DMS 273 treated with DMSO at 0.1 percent for 48 hours (cell line): Measurements from ENCODE around the gene DENND6A.
"Not testable (repeated sequence)": the region's sequence is repeated elsewhere in the genome, so short reads cannot be mapped to it uniquely, and the experiment has no call there.

Experiments used
- DNase-seq: peaks from one replicate; lab custom pipeline; 2025; lab: John Stamatoyannopoulos, UW

The DENND6A gene, protein sequence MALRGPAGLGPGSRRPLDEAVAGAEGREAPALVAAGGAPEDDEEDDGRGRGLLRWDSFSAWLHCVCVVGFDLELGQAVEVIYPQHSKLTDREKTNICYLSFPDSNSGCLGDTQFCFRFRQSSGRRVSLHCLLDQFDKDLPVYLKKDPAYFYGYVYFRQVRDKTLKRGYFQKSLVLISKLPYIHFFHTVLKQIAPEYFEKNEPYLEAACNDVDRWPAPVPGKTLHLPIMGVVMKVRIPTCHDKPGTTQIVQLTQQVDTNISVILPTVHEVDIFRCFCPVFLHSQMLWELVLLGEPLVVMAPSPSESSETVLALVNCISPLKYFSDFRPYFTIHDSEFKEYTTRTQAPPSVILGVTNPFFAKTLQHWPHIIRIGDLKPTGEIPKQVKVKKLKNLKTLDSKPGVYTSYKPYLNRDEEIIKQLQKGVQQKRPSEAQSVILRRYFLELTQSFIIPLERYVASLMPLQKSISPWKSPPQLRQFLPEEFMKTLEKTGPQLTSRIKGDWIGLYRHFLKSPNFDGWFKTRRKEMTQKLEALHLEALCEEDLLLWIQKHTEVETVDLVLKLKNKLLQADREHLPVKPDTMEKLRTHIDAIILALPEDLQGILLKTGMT

DNA sequence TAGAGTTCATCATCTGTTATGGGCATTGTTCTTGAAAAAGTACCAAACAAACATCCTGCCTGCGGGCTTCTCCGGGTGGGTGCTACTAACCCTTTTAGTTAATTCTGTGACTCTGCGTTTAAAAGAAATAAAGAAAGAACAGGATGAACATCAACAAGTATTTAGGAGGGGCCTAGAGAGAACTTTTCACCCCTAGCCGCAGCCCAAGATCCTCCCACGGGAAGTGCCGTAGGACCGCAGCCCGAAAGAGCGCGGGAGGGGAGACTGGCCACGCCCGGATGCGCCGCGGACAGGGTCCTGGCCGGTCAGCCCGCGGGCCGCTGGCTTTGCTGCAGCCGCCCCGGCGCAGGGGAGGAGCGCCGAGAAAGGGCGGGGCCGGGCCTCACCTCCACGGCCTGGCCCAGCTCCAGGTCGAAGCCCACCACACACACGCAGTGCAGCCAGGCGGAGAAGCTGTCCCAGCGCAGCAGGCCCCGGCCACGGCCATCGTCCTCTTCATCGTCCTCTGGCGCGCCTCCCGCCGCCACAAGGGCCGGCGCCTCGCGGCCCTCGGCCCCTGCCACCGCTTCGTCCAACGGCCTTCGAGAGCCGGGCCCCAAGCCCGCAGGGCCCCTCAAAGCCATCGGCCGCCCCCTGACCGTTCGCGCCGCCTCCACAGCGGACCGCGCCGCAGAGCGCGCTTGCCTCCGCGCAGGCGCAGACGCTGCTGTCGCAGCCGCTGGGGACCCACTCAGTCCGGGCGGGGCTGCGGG lies at the start of gene DENND6A:
DENND6A (minus strand) TSS at position 682 of the 752 bp plus-strand sequence; CDS start at position 623, 59 bp downstream.
- DNase-seq, result peak; percentile 34

DNA sequence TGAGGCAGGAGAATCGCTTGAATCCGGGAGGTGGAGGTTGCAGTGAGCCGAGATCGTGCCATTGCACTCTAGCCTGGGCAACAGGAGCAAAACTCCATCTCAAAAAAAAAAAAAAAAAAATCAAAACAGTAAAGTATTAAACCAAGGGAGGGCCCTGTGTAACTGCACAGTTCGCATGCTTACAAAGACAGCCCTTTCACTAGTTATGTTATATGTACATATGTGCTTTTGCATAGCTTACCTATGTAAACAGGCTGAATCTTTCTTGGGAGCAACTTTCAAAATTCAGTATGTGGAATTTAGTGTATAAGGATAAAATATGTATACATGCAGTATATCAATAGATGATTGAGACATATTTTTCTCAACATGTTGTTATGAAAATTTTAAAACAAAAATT lies 47.1 kb upstream of the DENND6A start:
- no peak for DNase-seq

DNA sequence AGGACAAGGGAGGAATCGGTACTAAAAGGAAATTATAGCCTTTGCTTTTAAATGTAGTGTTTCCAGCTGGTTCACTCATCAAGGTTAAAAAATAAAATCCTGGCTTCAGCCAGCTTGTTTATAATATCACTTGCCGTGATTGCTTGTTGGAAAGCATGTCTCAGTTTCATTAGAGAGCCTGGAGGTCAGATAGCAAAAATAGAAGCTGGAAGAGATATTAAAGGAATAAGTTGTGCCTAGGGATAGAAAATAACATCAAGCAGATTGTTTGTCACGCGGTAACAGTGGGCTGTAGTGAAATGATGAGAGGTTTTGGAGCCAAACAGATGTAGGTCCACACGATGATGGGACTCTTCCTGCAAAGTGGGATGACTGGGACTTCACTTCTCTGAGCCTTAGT lies 45.5 kb upstream of the DENND6A start:
- no peak for DNase-seq

DNA sequence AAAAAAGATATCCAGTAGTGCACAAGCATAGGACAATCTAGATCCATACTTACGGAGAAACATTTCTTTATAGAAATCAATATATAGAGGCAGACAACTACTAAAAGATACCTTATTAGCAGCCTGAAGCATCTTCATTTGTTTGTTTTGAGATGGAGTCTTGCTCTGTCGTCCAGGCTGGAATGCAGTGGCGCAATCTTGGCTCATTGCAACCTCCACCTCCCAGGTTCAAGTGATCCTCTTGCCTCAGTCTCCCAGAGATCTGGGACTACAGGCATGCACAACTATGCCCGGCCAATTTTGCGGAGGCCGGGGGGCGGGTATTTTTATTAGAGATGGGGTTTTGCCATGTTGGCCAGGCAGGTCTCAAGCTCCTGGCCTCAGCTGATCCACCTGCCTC lies 45.0 kb upstream of the DENND6A start:
- DNase-seq, result no peak

DNA sequence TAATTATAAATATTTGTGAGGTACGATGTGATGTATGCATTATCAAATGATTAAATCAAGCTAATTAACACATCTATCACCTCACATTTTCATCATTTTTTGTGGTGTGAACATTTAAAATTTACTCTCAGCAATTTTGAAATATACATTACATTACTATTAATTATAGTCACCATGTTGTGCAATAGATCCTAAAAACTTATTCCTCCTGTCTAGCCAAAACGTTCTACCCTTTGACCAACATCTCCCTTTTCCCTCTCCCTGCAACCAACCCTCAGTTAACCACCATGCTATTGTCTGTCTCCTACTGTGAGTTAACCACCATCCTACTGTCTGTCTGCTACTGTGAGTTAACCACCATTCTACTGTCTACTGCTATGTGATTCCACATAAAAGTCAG lies 42.5 kb upstream of the DENND6A start:
- DNase-seq, result no peak

DNA sequence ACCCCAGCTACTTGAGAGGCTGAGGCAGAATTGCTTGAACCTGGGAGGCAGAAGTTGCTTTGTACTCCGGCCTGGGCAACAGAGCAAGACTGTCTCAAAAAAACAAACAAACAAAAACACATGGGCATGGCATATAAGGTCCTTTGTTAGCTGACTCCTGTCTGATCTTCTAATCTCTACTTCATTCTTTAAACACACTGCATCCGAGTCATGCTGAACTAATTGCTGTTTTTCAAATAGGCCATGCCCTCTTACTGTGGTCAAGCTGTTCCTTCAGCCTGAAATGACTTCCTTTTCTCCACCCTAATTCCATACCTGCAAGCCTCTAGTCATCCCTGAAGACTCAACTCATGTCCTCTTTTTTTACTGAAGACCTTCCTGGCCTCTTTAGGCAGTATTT lies 40.9 kb upstream of the DENND6A start:
- DNase-seq, result no peak

DNA sequence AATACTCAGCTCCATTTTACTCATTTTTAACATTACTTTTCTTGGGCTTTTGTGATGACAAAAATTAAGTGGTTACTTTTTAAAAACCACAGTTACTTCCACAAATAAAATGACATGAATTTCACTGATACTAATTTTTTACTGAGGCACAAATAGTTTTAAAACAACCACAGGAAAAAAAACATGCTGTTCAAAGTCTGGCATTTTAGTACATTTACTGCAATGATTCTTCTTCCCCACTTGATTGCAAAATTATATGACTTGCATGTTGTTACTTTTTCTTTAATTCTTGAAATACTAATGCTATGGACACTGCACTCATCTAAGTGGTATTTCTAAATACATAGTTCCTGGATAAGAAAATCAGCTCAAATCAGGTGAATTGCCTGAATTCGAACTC lies 38.4 kb upstream of the DENND6A start:
- DNase-seq, result no peak

DNA sequence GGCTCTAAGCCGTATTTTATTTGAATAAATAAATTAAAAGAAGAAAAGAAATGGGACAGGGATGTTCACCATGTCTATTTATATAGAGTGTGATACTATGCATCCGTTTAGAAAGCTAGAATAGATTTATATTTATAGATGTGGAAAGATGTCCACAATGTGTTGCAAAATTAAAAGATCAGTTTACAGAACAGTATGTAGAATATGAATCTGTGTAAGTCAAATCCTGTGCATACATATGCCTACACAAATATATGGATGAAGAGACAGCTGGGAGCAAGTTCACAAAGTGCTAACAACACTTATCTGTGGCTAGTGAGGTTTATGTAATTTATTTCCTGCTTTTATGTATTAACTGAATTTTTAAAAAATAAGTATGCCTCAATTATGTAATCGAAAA lies 37.8 kb upstream of the DENND6A start:
- no peak for DNase-seq

DNA sequence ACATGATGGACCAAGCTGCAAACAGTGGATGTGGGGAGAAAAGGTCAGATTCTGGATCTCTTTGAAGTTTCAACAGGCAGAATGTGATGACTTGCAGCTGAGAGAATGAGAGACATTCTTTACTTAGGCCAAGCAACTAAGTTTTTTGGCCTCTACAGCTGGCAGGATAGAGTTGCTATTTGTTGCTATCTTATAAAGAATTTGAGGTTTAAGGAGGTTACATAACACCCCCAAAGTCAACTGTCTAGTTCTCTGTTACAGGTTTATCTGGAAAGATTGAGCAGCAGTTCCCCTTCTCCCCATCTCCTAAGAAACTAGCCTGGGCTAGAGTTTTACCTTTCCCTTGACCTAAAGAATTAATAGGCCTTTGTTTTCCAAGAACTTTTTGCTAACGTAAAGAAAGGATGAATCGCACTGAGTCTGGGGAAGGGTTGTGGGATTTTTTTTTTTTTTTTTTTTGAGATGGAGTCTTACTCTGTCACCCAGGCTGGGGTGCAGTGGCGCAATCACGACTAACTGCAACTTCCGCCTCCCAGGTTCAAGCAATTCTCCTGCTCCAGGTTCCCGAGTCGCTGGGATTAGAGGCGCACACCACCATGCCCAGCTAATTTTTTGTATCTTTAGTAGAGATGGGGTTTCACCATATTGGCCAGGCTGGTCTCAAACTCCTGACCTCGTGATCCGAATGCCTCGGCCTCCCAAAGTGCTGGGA lies 36.6 kb upstream of the DENND6A start:
- DNase-seq, result no peak

DNA sequence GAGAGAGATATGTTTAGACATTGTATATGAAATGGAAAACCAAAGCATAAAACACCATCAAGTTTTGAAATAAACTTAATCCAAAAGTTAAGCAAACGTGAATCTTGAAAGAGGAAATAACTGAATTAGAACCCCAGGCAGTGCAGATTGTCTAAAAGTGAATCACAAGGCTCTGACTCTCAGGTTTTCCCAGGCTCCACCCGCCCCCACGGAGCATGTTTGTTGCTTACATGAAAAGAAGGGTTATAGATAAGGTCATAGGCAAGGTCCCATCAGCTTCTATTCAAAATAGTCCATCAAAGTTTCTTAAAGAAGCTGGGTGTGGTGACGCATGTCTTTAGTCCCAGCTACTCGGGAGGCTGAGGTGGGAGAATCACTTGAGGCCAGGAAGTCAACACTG lies 34.2 kb upstream of the DENND6A start:
- DNase-seq, result no peak

DNA sequence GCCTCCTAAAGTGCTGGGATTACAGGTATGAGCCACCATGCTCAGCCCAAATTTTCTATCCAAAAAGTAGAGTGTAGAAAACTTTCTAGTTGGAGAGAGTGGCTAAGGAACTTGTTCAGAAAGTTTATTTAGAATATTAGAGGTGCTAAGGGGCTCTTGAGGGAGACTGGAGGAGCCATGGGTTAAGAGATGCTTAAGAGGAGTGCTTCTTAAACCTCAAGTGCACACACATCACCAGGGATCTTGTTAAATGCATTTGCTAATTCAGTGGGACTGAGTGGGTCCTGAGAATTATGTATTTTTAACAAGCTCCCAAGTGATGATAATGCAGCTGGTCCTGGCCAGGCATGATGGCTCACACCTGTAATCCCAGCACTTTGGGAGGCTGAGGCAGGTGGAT lies 33.5 kb upstream of the DENND6A start:
- no peak for DNase-seq

DNA sequence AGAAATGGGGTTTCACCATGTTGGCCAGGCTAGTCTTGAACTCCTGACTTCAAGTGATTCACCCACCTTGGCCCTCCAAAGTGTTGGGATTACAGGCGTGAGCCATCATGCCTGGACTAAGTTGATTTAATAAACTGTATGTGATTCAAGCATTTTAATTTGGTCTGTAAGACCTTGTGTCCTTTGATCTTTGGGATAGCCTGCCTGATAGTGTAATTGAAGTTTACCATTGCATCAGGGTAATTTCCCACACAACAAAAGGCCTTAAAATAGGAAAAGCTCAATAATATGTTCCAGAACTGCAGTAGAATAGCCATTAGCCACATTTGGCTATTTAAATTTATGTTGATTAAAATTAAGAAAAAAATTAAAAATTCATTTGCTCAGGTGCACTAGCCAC lies 25.2 kb upstream of the DENND6A start:
- no peak for DNase-seq

DNA sequence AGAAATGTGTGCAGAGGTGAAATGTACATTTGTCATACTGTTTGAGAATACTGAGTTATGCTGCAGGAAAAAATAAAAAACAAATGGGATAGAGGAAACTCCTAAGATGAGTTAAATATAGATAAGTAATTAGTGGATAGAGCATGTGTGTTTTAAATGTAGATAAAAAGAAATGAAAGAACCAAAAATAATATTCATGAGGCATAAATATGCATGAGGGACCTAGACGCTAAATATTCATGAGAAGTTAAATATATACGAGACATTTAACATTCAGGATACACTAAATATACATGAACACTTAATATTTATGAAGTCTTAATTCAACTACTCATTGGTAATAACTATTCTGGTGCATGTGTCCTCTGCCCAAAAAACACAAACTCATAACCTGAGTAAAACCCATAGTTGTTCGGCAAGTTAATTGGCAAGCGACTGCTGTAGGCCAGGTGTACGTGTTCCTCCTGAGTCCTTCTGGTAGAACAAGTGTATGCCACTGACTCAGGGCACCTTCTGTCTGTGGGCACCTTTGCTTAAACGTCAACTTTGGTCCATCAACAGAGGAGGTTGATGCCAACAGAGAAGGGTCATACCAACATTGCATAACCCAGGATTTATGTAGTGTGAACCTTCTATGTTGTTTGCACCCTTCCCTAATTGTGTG lies 24.5 kb upstream of the DENND6A start:
- DNase-seq, result no peak

DNA sequence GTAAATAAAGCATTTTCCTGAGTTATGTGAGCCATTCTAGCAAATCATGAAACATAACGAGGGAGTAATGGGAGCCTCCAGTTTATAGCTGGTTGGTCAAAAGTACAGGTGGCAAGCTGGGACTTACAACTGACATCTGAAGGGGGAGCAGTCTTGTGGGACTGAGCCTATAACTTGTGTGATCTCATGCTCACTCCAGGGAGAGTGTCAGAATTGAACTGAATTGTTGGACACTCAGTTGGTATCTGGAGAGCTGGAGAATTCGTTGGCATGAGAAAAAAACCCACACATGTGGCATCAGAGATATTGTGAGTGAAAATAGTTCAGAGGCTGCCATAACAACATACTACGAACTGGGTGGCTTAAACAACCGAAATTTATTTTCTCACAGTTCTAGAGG lies 22.8 kb upstream of the DENND6A start:
- DNase-seq, result no peak

DNA sequence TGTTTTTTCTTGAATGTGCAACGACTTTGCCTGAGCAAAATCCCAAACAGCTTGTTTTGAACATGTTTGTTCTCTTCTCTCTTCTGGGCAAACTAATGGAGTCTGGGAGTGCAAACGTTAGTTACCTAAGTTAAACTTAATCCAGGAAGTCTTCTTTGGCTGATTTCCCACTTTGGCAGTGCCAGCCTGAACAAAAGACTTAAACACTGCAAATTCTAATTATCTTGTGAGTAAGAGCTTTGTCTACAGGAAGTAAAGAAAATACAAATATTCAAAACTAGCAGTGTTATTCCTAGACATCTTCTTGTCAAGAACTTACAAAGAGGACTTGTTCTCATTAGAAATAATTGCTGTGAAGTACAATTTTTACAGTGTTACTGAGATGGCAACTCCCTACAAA lies 16.7 kb upstream of the DENND6A start:
- DNase-seq, result no peak

DNA sequence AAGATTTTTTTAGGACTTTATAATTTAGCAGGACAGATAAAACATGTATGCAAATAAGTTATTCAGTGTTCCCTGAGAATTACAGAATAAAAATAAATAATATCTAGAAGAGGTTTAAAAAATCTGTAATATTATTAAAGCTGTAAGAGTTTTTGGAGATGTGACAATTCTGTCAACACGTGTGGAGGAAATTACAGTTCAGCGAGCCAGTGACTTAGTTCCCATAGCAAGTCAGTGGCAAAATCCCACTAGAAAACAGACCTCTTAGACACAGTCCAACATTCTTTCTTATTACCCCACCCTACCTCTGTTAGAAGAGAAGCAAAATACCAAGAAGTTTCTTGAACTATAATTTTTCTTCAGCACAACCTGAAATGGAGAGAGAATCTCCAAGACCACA lies 16.2 kb upstream of the DENND6A start:
- DNase-seq, result no peak

DNA sequence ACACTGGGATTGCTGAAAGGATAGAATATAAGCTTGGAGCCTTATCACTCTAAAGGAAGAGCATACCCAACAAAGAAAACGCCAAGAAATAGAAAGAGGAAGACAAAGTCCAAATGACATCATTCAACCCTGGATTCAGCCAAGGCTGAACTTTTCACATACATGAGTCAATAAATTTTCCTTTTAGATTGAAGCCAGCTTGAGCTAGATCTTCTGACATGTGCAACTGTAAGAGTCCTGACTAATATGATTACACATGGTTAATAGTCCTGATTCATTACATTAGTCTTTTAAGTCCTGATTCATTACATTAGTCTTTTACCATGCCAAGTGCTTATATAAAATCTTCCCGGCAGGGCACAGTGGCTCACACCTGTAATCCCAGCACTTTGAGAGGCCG lies 13.6 kb upstream of the DENND6A start:
- DNase-seq, result no peak

DNA sequence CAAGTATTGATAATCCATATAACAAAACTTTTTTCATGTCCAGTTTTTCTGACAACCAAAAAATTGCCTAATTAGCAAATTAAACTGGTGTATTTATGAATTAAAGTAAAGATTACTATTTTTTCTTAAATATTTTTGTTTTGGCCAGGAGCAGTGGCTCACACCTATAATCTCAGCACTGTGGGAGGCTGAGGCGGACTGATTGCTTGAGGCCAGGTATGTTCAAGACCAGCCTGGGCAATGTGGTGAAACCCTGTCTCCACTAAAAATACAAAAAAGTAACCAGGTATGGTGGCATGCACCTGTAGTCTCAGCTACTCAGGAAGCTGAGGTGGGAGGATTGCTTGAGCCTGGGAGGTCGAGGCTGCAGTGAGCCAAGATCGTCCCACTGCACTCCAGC lies 12.5 kb upstream of the DENND6A start:
- not testable (repeated sequence) for DNase-seq

DNA sequence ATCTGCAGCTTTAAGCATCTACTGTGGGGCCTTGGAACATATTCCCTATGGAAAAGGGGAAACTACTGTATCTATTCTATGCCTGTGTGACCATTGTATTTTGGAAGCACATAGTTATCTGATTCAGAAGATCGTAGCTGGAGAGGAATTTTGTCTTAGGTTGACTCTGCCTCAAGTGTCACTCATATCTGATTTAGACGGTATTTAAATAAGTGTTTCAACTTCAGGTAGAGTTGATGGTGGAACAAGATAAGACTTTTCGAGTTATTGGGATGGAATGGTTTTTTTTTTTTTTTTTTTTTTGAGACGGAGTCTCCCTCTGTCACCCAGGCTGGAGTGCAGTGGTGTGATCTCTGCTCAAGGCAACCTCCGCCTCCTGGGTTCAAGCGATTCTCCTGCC lies 8.9 kb upstream of the DENND6A start:
- DNase-seq, result no peak

DNA sequence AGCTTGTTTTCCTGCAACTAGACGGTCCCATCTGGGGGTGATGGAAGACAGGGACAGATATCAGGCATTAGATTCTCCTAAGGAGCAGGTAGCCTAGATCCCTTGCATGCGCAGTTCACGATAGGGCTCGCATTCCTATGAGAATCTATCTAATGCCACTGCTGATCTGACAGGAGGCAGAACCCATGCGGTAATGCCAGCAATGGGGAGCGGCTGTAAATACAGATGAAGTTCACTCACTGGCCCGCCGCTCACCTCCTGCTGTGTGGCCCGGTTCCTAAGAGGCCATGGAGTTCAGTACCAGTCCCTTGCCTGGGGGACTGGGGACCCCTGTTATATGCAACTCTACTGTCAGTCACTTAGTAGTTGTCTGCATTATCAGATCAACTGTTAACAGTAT lies 7.9 kb upstream of the DENND6A start:
- no peak for DNase-seq

DNA sequence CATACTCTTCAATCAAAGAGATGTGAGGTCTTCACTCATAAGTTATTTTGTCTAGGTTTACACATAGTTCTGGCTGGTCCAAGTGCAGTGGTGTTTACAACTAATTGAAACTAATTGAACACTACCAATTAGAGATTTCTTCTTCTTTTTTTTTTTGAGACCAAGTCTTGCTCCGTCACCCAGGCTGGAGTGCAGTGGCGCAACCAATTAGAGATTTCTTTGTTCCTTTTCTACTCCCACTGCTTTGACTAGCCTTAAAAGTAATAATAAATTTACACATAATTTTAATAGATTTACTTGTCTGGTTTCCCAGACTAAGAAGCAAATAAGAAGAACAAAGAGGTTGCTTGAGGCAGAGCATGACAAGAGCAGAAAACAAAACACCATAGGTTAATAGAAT lies 6.7 kb upstream of the DENND6A start:
- DNase-seq, result no peak

DNA sequence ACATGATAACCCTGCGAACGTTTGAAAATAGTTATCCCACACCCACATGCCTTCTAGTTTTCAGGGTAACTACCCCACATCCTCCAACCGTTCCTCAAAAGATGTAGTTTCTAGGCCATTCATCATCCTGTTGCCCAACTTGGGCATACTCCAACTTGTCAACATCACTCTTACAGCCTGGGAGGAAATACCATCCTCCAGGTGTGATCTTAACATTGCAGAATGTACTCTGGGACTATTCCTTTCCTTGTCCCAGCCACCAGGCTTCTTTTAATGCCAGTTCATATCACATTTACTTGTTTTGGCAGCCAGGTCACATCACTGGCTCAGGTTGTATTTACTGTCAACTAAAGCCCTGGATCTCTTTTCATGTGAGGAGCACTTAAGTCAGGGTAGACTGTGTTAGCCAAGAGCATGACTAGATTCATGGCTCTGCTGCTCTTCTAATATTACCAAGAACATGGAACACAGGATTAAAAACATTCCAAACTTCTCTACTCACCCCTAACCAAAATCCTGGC lies 4.0 kb upstream of the DENND6A start:
- no peak for DNase-seq
